Endothelial cell of umbilical vein (primary cell): ENCODE data around the gene KCNH2. TPM values are rescaled to one million over a fixed set of nuclear protein-coding genes. Genes with fewer than 3 reads are reported as not detected.

ENCODE experiments used
- BruUV-seq: library from RNA; stranded (reverse); fragments of 400-500 nt; replicated peaks from 2 replicates; lab custom pipeline; 2021; lab: Mats Ljungman, UMichigan
- CTCF ChIA-PET: fragments of 300-600, 350-600 bp; sonication (Branson Sonifier 250); formaldehyde crosslinking; loops from one replicate; lab custom pipeline; 2021; ENCODE audit warnings: antibody characterized with exemption, inconsistent platforms; lab: Charles Lee
- POLR2A ChIA-PET: fragments of 300-600, 350-600 bp; sonication (Branson Sonifier 250); formaldehyde crosslinking; loops from one replicate; lab custom pipeline; 2021; ENCODE audit warnings: antibody characterized with exemption, inconsistent platforms; lab: Charles Lee
- DNase-seq: peaks from one replicate; pipeline ENCODE4 v3.0.0-alpha.2; 2011; ENCODE audit warnings: low read depth, low spot score
- FAIRE-seq: peaks from 2 replicates; lab custom pipeline; 2011; peaks lifted over from hg19 to GRCh38; lab: Jason Lieb, UNC
- H2AFZ ChIP-seq: 2 replicates; pipeline ENCODE4 v1.6.0; 2012; ENCODE audit warnings: low read depth, low read length, control low read depth, inconsistent platforms
- H3K27ac ChIP-seq: 2 replicates; pipeline ENCODE4 v1.5.1; 2011; ENCODE audit warnings: low read depth, mild to moderate bottlenecking, control low read depth, low read length, moderate library complexity; ENCODE audit not compliant: insufficient read depth
- H3K27me3 ChIP-seq, 2 experiments: 2 replicates each; pipeline versions ENCODE4 v1.6.0 to v1.6.1; 2011; ENCODE audit warnings: low read length in 2 of 2, mixed read lengths in 1 of 2; ENCODE audit not compliant: control insufficient read depth in 2 of 2, insufficient read depth in 2 of 2
- H3K36me3 ChIP-seq, 2 experiments: 2 replicates in 1 of 2; 3 replicates in 1 of 2; pipeline ENCODE4 v1.5.1; 2011; ENCODE audit warnings: low read length in 2 of 2, mild to moderate bottlenecking in 1 of 2, moderate library complexity in 1 of 2; ENCODE audit not compliant: control insufficient read depth in 2 of 2, insufficient read depth in 2 of 2; ENCODE audit errors: extremely low read depth in 1 of 2
- H3K4me1 ChIP-seq: 3 replicates; pipeline ENCODE4 v1.5.1; 2011; ENCODE audit warnings: mild to moderate bottlenecking, low read length; ENCODE audit not compliant: control insufficient read depth, insufficient read depth; ENCODE audit errors: extremely low read depth
- H3K4me2 ChIP-seq: 2 replicates; pipeline ENCODE4 v1.6.1; 2011; ENCODE audit warnings: low read length, control low read depth, mixed read lengths; ENCODE audit not compliant: insufficient read depth
- H3K4me3 ChIP-seq, 3 experiments: fragments of 200-600 bp in 1 of 3; sonication (generic), shearing (Covaris generic) in 1 of 3; replicated peaks in 1 of 3; 2 replicates each; pipeline ENCODE4 v1.5.1; 2011 to 2016; ENCODE audit warnings: control low read depth in 3 of 3, low read length in 3 of 3, mild to moderate bottlenecking in 2 of 3, inconsistent platforms in 1 of 3, low read depth in 1 of 3, moderate library complexity in 1 of 3; ENCODE audit not compliant: insufficient read depth in 1 of 3
- H3K79me2 ChIP-seq: 2 replicates; pipeline ENCODE4 v1.6.0; 2012; ENCODE audit warnings: low read length, inconsistent platforms; ENCODE audit not compliant: control insufficient read depth, insufficient read depth
- H3K9ac ChIP-seq: replicated peaks from 2 replicates; pipeline ENCODE3; 2011; ENCODE audit warnings: low read length, control low read depth; ENCODE audit not compliant: insufficient read depth; ENCODE audit errors: extremely low read depth
- H3K9me1 ChIP-seq: replicated peaks from 3 replicates; pipeline ENCODE4 v1.6.0; 2011; ENCODE audit warnings: mild to moderate bottlenecking, low read length; ENCODE audit not compliant: control insufficient read depth, insufficient read depth; ENCODE audit errors: extremely low read depth
- H3K9me3 ChIP-seq: replicated peaks from 2 replicates; pipeline ENCODE4 v1.5.1; 2012; ENCODE audit warnings: low read length, inconsistent platforms; ENCODE audit not compliant: control insufficient read depth, insufficient read depth
- H4K20me1 ChIP-seq: replicated peaks from 2 replicates; pipeline ENCODE3; 2011; ENCODE audit warnings: mild to moderate bottlenecking, low read length; ENCODE audit not compliant: control insufficient read depth, insufficient read depth; ENCODE audit errors: extremely low read depth
- CTCF ChIP-seq, 2 donors: IDR thresholded peaks; 1 replicate in 1 of 2; 2 replicates in 1 of 2; pipeline ENCODE4 v1.5.1; 2011; ENCODE audit warnings: low read length in 2 of 2, mild to moderate bottlenecking in 2 of 2, moderate library complexity in 2 of 2, control low read depth in 1 of 2, inconsistent platforms in 1 of 2, low read depth in 1 of 2; ENCODE audit not compliant: insufficient read depth in 1 of 2; ENCODE audit errors: extremely low read depth in 1 of 2
- EZH2 ChIP-seq: IDR thresholded peaks from 2 replicates; pipeline ENCODE4 v1.6.1; 2012; ENCODE audit warnings: borderline replicate concordance, low read depth, mild to moderate bottlenecking, moderate library complexity, low read length, inconsistent platforms; ENCODE audit not compliant: severe bottlenecking
- FOS ChIP-seq: IDR thresholded peaks from 2 replicates; pipeline ENCODE4 v1.6.1; 2011; ENCODE audit warnings: mild to moderate bottlenecking, low read length, moderate library complexity, borderline replicate concordance; ENCODE audit not compliant: insufficient read depth
- GATA2 ChIP-seq: IDR thresholded peaks from 2 replicates; pipeline ENCODE4 v1.7.0; 2011; ENCODE audit warnings: low read depth, mild to moderate bottlenecking, moderate library complexity, mixed read lengths, low read length; ENCODE audit not compliant: insufficient read length, insufficient read depth
- JUN ChIP-seq: IDR thresholded peaks from 2 replicates; pipeline ENCODE4 v1.6.1; 2011; ENCODE audit warnings: borderline replicate concordance, low read depth; ENCODE audit not compliant: insufficient read length, insufficient read depth
- MAX ChIP-seq: IDR thresholded peaks from 2 replicates; pipeline ENCODE4 v1.6.1; 2011; ENCODE audit not compliant: insufficient read depth, insufficient read length
- MYC ChIP-seq: IDR thresholded peaks from one replicate; pipeline ENCODE4 v1.6.1; 2011; ENCODE audit warnings: mild to moderate bottlenecking, low read depth, low read length
- POLR2A ChIP-seq: IDR thresholded peaks from 2 replicates; pipeline ENCODE4 v1.6.1; 2012; ENCODE audit warnings: low read depth, mild to moderate bottlenecking, control low read depth, low read length
- POLR2AphosphoS5 ChIP-seq: IDR thresholded peaks from 2 replicates; pipeline ENCODE4 v1.6.1; 2012; ENCODE audit warnings: low read depth, mild to moderate bottlenecking, control low read depth, low read length, moderate library complexity; ENCODE audit not compliant: insufficient read depth
- dilution Hi-C: fragments of 300-500 bp; cut with MboI; formaldehyde crosslinking; loops from one replicate; pipeline ENCODE4 v1.15.0; 2019; ENCODE audit warnings: low sequenced_read_pairs; ENCODE audit not compliant: extremely low pct_ligation_motif_present
- intact Hi-C: fragments of 100-400 bp; cut with micrococcal nuclease; formaldehyde crosslinking; loops from one replicate; pipeline ENCODE4 v1.10.0; 2022
- polyA plus RNA-seq, 4 experiments: library from polyadenylated mRNA; depleted of rRNA in 3 of 4; stranded (reverse) in 3 of 4; unstranded in 1 of 4; fragments of >200 nt; gene quantifications; 2 replicates each; pipeline versions ENCODE4 v1.2.1 to v1.2.3, GENCODE V29; 2011 to 2012; ENCODE audit warnings: missing spikeins in 1 of 4
- total RNA-seq: library from RNA; stranded (reverse); gene quantifications from 2 replicates; pipeline ENCODE4 v1.2.3, GENCODE V29; 2021

Gene KCNH2
- total and polyA plus RNA-seq, 2 donors (not counting 3 experiments of a cell fraction or from before 2014, with no cell fraction given) = 0.03 to 0.09 TPM

- intact Hi-C loops (no loop called here), dilution Hi-C loops (no loop called here)
- no peaks in the 10 kb centered on the region for H3K79me2 ChIP-seq
- no peaks in the 10 kb centered on the region for H3K36me3 ChIP-seq
- POLR2A ChIA-PET = no interaction called here
- CTCF ChIA-PET = interaction anchor here (1.0 to 3.2 kb wide), 7 partner anchors 19 to 159 kb away, joined by 3 to 26 read pairs (median 8); no protein-coding TSS in a partner anchor
- TF ChIP-seq MYC (no peak), GATA2 (no peak), FOS (no peak), POLR2AphosphoS5 (no peak), MAX (no peak), CTCF (IDR thresholded peaks at IDR 0.05; ENCODE audit: extremely low read depth in 1 of 2, insufficient read depth in 1 of 2, low read depth in 1 of 2, low read length in 2 of 2) (no peak), JUN (no peak), POLR2A (no peak), EZH2 (no peak)
- no peak overlapping the region for H3K9ac ChIP-seq
- no peaks in the 10 kb centered on the region for H3K4me1 ChIP-seq
- no peaks in the 10 kb centered on the region for H3K9me3 ChIP-seq
- H3K27me3 ChIP-seq = peaks cover 7 to 19% of the 10 kb centered on the region in 2 experiments
- H4K20me1 ChIP-seq = no peaks in the 10 kb centered on the region
- no peak overlapping the region for H3K27ac ChIP-seq
- no peak for DNase-seq
- H3K9me1 ChIP-seq = no peaks in the 10 kb centered on the region
- BruUV-seq = no TSS peak
- no peak overlapping the region for H3K4me2 ChIP-seq
- no peak for FAIRE-seq
- H2AFZ ChIP-seq = no peak overlapping the region
- H3K4me3 ChIP-seq = no peak overlapping the region
These were observed 12.8 kb downstream of the KCNH2 start for GRCh38 chr7:150965273-150965830.
